Measurements from ENCODE around the gene SALL1. TPM values are rescaled to one million over a fixed set of nuclear protein-coding genes. Genes with fewer than 3 reads are reported as not detected.

Gene SALL1
- total RNA-seq, 2 donors from 2014 or later = not detected

- no peak for DNase-seq
- H3K9me3 Mint-ChIP-seq = peaks cover 0 to 2% of the 10 kb centered on the region in 2 donors
- H3K27me3 Mint-ChIP-seq (ENCODE audit: low read depth) = peaks cover 35% of the 10 kb centered on the region
- no peaks in the 10 kb centered on the region for H3K4me1 Mint-ChIP-seq (ENCODE audit: low read depth)
- H3K4me3 Mint-ChIP-seq = no peak overlapping the region
- no peak for ATAC-seq (replicated peaks in 1 of 2)
- H3K36me3 Mint-ChIP-seq (ENCODE audit: insufficient read depth in 2 of 2) = no peaks in the 10 kb centered on the region
- no peak overlapping the region for H3K27ac Mint-ChIP-seq
Observed at GRCh38 chr16:51111759-51112158, 39.3 kb downstream of the SALL1 start.

- H3K27me3 Mint-ChIP-seq (ENCODE audit: low read depth) = peaks cover 35% of the 10 kb centered on the region
- peaks cover 0 to 2% of the 10 kb centered on the region in 2 donors for H3K9me3 Mint-ChIP-seq
- H3K4me1 Mint-ChIP-seq (ENCODE audit: low read depth) = no peaks in the 10 kb centered on the region
- no peaks in the 10 kb centered on the region for H3K36me3 Mint-ChIP-seq (ENCODE audit: insufficient read depth in 2 of 2)
- ATAC-seq (replicated peaks in 1 of 2) (no peak), DNase-seq (no peak)
- no peak overlapping the region for H3K4me3 Mint-ChIP-seq
- H3K27ac Mint-ChIP-seq = no peak overlapping the region
Observed at GRCh38 chr16:51110700-51111157, 40.3 kb downstream of the SALL1 start.

- Mint-ChIP-seq H3K9me3 (peaks cover 0 to 2% of the 10 kb centered on the region in 2 donors), H3K27ac (no peak overlapping the region), H3K4me1 (ENCODE audit: low read depth) (no peaks in the 10 kb centered on the region), H3K27me3 (ENCODE audit: low read depth) (peaks cover 30% of the 10 kb centered on the region), H3K4me3 (no peak overlapping the region), H3K36me3 (ENCODE audit: insufficient read depth in 2 of 2) (no peaks in the 10 kb centered on the region)
- ATAC-seq (replicated peaks in 1 of 2) (no peak), DNase-seq (no peak)
Observed at GRCh38 chr16:51109173-51109572, 41.9 kb downstream of the SALL1 start.

DNA sequence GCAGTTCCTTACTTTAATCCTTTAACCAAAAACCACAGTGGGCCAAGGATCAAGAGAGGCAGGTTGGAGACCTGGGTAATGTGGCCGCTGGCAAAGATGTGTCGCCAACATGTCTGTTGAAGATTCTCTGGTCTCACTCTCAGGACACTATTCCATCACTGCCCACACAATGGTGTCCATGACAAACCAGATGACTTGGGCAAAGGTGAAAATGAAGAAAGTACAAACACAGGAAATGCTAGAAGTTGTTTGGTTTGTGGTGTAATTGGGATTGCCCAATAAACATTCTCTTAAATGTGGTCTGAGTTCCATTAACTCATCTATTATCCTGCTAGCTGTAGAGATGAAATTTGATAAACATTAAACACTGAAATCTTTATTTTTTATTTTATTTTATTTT, 43.3 kb downstream of the SALL1 start:
- H3K9me3 Mint-ChIP-seq = peaks cover 0 to 2% of the 10 kb centered on the region in 2 donors
- peaks cover 20% of the 10 kb centered on the region for H3K27me3 Mint-ChIP-seq (ENCODE audit: low read depth)
- H3K4me3 Mint-ChIP-seq = no peak overlapping the region
- H3K4me1 Mint-ChIP-seq (ENCODE audit: low read depth) = no peaks in the 10 kb centered on the region
- DNase-seq = no peak
- no peaks in the 10 kb centered on the region for H3K36me3 Mint-ChIP-seq (ENCODE audit: insufficient read depth in 2 of 2)
- no peak for ATAC-seq (replicated peaks in 1 of 2)
- H3K27ac Mint-ChIP-seq = no peak overlapping the region

DNA sequence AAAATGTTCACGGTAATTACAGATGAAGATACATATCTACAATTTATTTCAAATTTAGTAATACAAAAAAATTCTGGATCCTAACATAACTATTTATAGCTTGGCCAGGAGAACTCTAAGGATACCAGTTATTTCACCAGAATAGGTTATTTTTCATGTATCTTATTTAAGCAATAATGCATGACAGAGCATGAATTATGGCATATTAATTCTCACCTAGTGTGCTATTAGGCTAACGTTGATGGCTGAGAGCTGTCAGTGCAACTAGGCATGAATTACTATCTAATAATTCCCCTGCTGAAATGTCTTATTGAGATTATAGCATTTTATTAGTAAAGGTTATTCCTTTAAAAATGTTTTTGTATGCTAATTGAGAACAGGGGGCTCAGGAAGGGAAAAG, 44.5 kb downstream of the SALL1 start:
- Mint-ChIP-seq H3K36me3 (ENCODE audit: insufficient read depth in 2 of 2) (no peaks in the 10 kb centered on the region), H3K9me3 (peaks cover 0 to 2% of the 10 kb centered on the region in 2 donors), H3K27ac (no peak overlapping the region), H3K4me3 (no peak overlapping the region), H3K4me1 (ENCODE audit: low read depth) (no peaks in the 10 kb centered on the region), H3K27me3 (ENCODE audit: low read depth) (peaks cover 8% of the 10 kb centered on the region)
- DNase-seq = no peak
- no peak for ATAC-seq (replicated peaks in 1 of 2)

- DNase-seq (no peak), ATAC-seq (replicated peaks in 1 of 2) (no peak)
- no peak overlapping the region for H3K27ac Mint-ChIP-seq
- no peak overlapping the region for H3K4me3 Mint-ChIP-seq
- H3K36me3 Mint-ChIP-seq (ENCODE audit: insufficient read depth in 2 of 2) = no peaks in the 10 kb centered on the region
- no peaks in the 10 kb centered on the region for H3K27me3 Mint-ChIP-seq (ENCODE audit: low read depth)
- no peaks in the 10 kb centered on the region for H3K9me3 Mint-ChIP-seq
- H3K4me1 Mint-ChIP-seq (ENCODE audit: low read depth) = no peaks in the 10 kb centered on the region
Observed at GRCh38 chr16:51103590-51103989, 47.5 kb downstream of the SALL1 start.

- Mint-ChIP-seq H3K36me3 (ENCODE audit: insufficient read depth in 2 of 2) (no peaks in the 10 kb centered on the region), H3K27ac (no peak overlapping the region), H3K27me3 (ENCODE audit: low read depth) (peaks cover 10% of the 10 kb centered on the region), H3K4me1 (ENCODE audit: low read depth) (no peaks in the 10 kb centered on the region), H3K4me3 (no peak overlapping the region), H3K9me3 (no peaks in the 10 kb centered on the region)
- DNase-seq (no peak), ATAC-seq (replicated peaks in 1 of 2) (no peak)
Observed at GRCh38 chr16:51097729-51098128, 53.3 kb downstream of the SALL1 start.

DNA sequence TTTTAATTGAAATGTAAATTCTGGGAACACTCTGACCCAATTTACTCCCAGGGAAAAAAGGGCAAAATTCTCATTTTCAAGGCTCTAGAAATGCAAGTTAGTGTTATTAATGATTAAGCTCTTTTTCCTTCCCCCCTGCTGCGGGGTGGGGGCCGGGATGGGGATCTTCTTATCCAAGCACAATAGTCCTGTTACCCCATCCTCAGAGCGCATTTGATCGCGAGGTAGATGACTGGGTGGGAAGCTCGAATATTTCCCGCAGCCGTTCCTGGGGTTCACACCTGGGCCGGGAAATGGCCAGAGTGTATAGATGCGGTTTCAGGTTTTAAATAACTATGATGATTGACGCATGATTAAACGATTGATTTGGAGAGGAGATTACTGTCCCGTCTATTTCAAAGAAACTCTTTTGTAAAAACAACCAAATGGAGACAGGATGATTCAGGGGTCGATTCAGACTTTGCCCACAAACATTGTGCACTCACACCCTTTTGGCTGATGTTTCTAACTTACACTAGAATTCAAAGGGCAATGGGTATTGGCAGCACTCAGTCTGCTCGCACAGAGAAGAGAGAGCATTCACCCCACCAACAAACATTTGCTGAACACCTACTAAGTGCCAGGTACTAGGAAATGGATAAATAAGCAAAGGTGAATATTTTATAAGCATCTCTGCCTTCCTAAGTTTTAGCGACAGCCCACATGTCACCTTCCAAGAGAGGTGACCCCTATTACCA, 55.0 kb downstream of the SALL1 start:
- no peaks in the 10 kb centered on the region for H3K9me3 Mint-ChIP-seq
- ATAC-seq (replicated peaks in 1 of 2) (no peak), DNase-seq (no peak)
- no peaks in the 10 kb centered on the region for H3K4me1 Mint-ChIP-seq (ENCODE audit: low read depth)
- no peak overlapping the region for H3K27ac Mint-ChIP-seq
- H3K4me3 Mint-ChIP-seq = no peak overlapping the region
- no peaks in the 10 kb centered on the region for H3K36me3 Mint-ChIP-seq (ENCODE audit: insufficient read depth in 2 of 2)
- H3K27me3 Mint-ChIP-seq (ENCODE audit: low read depth) = peaks cover 10% of the 10 kb centered on the region

DNA sequence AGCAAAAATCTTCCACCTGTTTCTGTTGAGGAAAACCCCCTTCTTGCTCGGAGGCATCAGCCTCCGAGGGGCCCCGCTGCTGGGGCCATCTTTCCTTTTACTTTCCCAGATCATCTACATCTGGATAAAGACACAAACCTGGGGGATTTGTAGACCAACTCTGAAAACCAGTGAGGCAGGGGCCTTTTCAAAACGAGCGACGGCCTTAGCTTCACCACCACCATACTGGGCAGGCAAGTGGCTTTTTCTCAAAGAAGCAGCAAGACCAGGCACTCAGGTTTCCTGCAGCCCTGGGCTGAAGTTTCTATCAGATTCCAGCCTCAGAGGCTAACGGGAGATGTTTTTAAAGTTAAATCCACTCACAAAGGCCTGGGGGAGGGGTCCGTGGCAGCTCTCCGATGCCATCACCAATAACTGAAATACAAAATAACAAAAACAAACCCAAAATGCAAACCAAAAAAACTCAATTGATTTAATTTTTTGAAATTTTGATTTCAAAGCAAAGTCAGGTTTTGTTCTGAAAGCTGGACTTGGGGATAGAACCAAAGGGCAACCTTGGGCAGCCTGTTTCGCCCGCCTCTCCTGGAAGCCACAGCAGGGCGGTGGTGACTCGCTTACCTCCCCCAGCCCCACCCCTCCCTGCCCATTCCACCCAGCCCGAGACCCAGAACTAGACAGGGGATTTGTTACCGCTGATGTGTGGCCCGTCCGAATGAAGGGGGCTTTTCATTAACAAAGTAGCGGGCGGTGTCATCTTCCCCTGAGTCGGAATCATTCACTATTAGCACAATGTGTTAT, 55.8 kb downstream of the SALL1 start:
- peaks cover 10% of the 10 kb centered on the region for H3K27me3 Mint-ChIP-seq (ENCODE audit: low read depth)
- no peak overlapping the region for H3K4me3 Mint-ChIP-seq
- DNase-seq = no peak

DNA sequence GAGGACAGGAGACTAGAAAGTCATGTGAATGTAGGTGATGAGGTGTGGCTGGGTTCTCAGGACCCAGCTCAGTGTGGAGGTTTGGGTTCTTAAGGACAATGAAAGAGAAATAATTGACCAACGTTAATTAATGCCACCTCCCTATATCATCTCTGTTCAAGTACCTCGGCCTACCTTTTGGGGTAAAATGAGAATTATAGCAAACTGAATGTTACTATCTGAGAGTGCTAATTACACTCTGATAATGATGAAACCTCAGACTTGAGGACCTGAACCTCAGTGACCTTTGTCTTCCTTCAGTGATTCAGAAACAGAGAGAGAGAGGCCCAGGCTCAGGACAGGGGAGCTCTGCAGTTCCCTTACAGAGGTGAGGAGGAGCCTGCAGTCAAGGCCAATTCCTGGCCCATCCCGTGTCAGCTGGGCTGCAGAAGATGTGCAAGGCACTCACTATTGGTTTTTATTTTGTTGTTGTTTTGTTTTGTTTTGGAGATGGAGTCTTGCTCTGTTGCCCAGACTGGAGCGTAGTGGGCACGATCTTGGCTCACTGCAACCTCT, 57.3 kb downstream of the SALL1 start:
- H3K9me3 Mint-ChIP-seq = no peaks in the 10 kb centered on the region
- H3K27ac Mint-ChIP-seq = no peak overlapping the region
- no peaks in the 10 kb centered on the region for H3K36me3 Mint-ChIP-seq (ENCODE audit: insufficient read depth in 2 of 2)
- H3K4me3 Mint-ChIP-seq = no peak overlapping the region
- ATAC-seq (replicated peaks in 1 of 2) (no peak), DNase-seq (no peak)
- H3K27me3 Mint-ChIP-seq (ENCODE audit: low read depth) = peaks cover 10% of the 10 kb centered on the region
- no peaks in the 10 kb centered on the region for H3K4me1 Mint-ChIP-seq (ENCODE audit: low read depth)

More for the DNA sequence above, 55.8 kb downstream of the SALL1 start:
- H3K27ac Mint-ChIP-seq = no peak overlapping the region
- no peaks in the 10 kb centered on the region for H3K9me3 Mint-ChIP-seq
- no peaks in the 10 kb centered on the region for H3K36me3 Mint-ChIP-seq (ENCODE audit: insufficient read depth in 2 of 2)
- H3K4me1 Mint-ChIP-seq (ENCODE audit: low read depth) = no peaks in the 10 kb centered on the region
- no peak for ATAC-seq (replicated peaks in 1 of 2)
